HG02970 (cell line): Measurements from ENCODE around the gene SPATA32.

Experiments used
- ATAC-seq: cut with Tn5 transposase; IDR thresholded peaks from one replicate; pipeline ENCODE4 v1.9.1; 2021; ENCODE audit warnings: mild to moderate bottlenecking, moderate library complexity, moderate number of reproducible peaks; ENCODE audit not compliant: unreplicated experiment, low FRiP score

Gene SPATA32

DNA sequence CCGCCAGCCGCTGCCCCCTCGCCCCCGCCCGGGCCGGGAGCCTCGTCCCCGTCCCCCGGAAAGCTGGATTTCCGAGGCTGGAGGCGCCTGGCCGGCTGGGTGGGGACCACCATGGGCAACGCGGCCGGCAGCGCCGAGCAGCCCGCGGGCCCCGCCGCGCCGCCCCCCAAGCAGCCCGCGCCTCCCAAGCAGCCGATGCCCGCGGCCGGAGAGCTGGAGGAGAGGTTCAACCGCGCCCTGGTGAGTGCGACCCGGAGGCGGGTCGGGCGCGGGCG, 39.9 kb downstream of the SPATA32 start:
- ATAC-seq: no peak

GRCh38 chr17:45221081-45222013, 40.5 kb downstream of the SPATA32 start, which contains the start of gene FMNL1:
TSS of gene FMNL1 (plus strand) at chr17:45221885. CDS start at chr17:45222125, 240 bp downstream.
- no peak for ATAC-seq

DNA sequence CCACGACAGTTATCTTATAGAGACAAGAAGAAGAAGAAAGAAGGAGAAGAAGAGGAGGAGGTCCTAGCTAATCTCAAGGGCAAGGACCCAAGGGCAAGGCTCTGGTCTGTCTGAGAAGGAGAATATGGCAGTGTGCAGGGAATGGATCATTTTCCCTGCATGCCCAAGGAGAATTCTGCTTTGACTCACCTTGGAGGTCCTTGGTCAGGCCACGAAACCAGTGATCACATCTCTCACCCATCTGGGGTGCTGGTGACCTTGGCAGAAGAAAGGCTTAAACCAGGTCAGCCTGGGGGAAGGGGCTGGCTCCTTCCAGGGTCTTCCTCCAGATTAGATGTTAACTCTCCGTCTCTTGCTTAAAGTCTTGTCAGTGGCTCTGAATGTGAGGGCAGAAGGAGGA, 41.8 kb downstream of the SPATA32 start:
- no peak for ATAC-seq

GRCh38 chr17:45218895-45219661, 42.8 kb downstream of the SPATA32 start:
- ATAC-seq: no peak
